K562 (cell line): ENCODE measurements around the gene GET3. TPM values are rescaled to one million over a fixed set of nuclear protein-coding genes. Genes with fewer than 3 reads are reported as not detected.

Experiments
- ATF6 ChIP-seq: sonication (generic); formaldehyde crosslinking; IDR thresholded peaks from 2 replicates; pipeline ENCODE4 v1.4.0; 2020; ENCODE audit warnings: mild to moderate bottlenecking, missing genetic modification reagents
- BMI1 ChIP-seq: fragments of 150-350 bp; IDR thresholded peaks from 2 replicates; pipeline ENCODE4 v1.6.1; 2014; ENCODE audit warnings: low read length
- CSDE1 ChIP-seq, 2 experiments: fragments of 450-650 bp; IDR thresholded peaks; 2 replicates each; pipeline ENCODE4 v1.6.1; 2016; ENCODE audit warnings: mild to moderate bottlenecking in 1 of 2
- FOXJ3 ChIP-seq: sonication (generic); formaldehyde crosslinking; IDR thresholded peaks from 2 replicates; pipeline ENCODE4 v1.4.0; 2020; ENCODE audit warnings: mild to moderate bottlenecking, missing genetic modification reagents
- GABPA ChIP-seq: fragments of 200-800 bp; sonication (Bioruptor generic); conservative IDR thresholded peaks from 2 replicates; pipeline ENCODE4 v1.6.1; 2016; ENCODE audit warnings: low read depth, missing genetic modification characterization, missing compliant biosample characterization
- HCFC1 ChIP-seq: IDR thresholded peaks from 2 replicates; pipeline ENCODE4 v1.6.1; 2012; ENCODE audit warnings: low read depth, low read length, improper control_type of control experiment
- ILF3 ChIP-seq: fragments of 450-650 bp; IDR thresholded peaks from 2 replicates; pipeline ENCODE4 v1.6.1; 2018; ENCODE audit warnings: antibody characterized with exemption, mild to moderate bottlenecking, moderate library complexity, borderline replicate concordance
- MAX ChIP-seq: sonication (generic); formaldehyde crosslinking; IDR thresholded peaks from 2 replicates; pipeline ENCODE4 v1.9.0; 2022; ENCODE audit warnings: mild to moderate bottlenecking, missing genetic modification reagents
- NBN ChIP-seq: fragments of 450-650 bp; IDR thresholded peaks from 2 replicates; pipeline ENCODE4 v1.6.1; 2016; ENCODE audit warnings: low read depth, mild to moderate bottlenecking
- NFRKB ChIP-seq: fragments of 450-650 bp; IDR thresholded peaks from 2 replicates; pipeline ENCODE4 v1.6.1; 2016; ENCODE audit warnings: low read depth
- POLR2AphosphoS5 ChIP-seq: IDR thresholded peaks from 2 replicates; pipeline ENCODE4 v1.6.1; 2011; ENCODE audit warnings: mild to moderate bottlenecking, low read depth, low read length, moderate library complexity; ENCODE audit not compliant: control insufficient read depth, insufficient read depth
- SNAPC5 ChIP-seq: fragments of 250-450 bp; sonication (Bioruptor Pico); IDR thresholded peaks from 2 replicates; pipeline ENCODE4 v1.8.0; 2021; ENCODE audit warnings: moderate library complexity, mild to moderate bottlenecking, inconsistent platforms
- SUPT5H ChIP-seq: fragments of 450-650 bp; IDR thresholded peaks from 2 replicates; pipeline ENCODE4 v1.6.1; 2016
- TCF7L2 ChIP-seq: fragments of 150-350 bp; IDR thresholded peaks from 2 replicates; pipeline ENCODE4 v1.6.1; 2016; ENCODE audit warnings: low read depth, mild to moderate bottlenecking, low read length, moderate library complexity
- USF2 ChIP-seq: sonication (generic); formaldehyde crosslinking; IDR thresholded peaks from 2 replicates; pipeline ENCODE4 v1.5.0; 2020; ENCODE audit warnings: missing genetic modification reagents
- ZC3H4 ChIP-seq: sonication (generic); formaldehyde crosslinking; IDR thresholded peaks from 2 replicates; pipeline ENCODE4 v1.9.0; 2021; ENCODE audit warnings: missing genetic modification reagents, borderline replicate concordance
- ZEB2 ChIP-seq: fragments of 450-650 bp; IDR thresholded peaks from 2 replicates; pipeline ENCODE4 v1.6.1; 2016
- ZNF134 ChIP-seq: fragments of 250-450 bp; sonication (Bioruptor Pico); conservative IDR thresholded peaks from 2 replicates; pipeline ENCODE4 v1.4.0; 2020
- ZNF280A ChIP-seq: fragments of 450-650 bp; IDR thresholded peaks from 2 replicates; pipeline ENCODE4 v1.6.1; 2018; ENCODE audit warnings: mild to moderate bottlenecking, low read depth; ENCODE audit not compliant: partially characterized antibody
- ZNF655 ChIP-seq: fragments of 250-450 bp; sonication (Bioruptor Pico); IDR thresholded peaks from 2 replicates; pipeline ENCODE4 v1.5.0; 2021
- ZNF780A ChIP-seq: fragments of 250-450 bp; sonication (Bioruptor Pico); IDR thresholded peaks from 2 replicates; pipeline ENCODE4 v1.5.0; 2021; ENCODE audit warnings: mild to moderate bottlenecking
- polyA plus RNA-seq, 8 experiments: library from polyadenylated mRNA; depleted of rRNA in 4 of 8; stranded (reverse) in 5 of 8; unstranded in 3 of 8; fragments of >200 nt; fragmentation: Nextera tagmentation in 2 of 8; fragmentation: Illumina TruSeq in 1 of 8; extraction: Ambion mirVana in 2 of 8; extraction: Trizol in 1 of 8; gene quantifications; 2 replicates each; pipeline versions ENCODE4 v1.2.1 to v1.2.3, GENCODE V29; 2011 to 2014; ENCODE audit warnings: inconsistent platforms in 1 of 8, missing spikeins in 1 of 8
- total RNA-seq, 7 experiments: library from RNA; depleted of rRNA in 6 of 7; stranded (reverse); fragments of >200 nt in 6 of 7; fragmentation: Illumina TruSeq in 2 of 7; extraction: Trizol in 2 of 7; gene quantifications; 2 replicates each; pipeline versions ENCODE4 v1.2.1 to v1.2.3, GENCODE V29; 2011 to 2021; ENCODE audit warnings: low replicate concordance in 1 of 7

GET3 gene
- total and polyA plus RNA-seq, 9 of the 15 experiments (the other 6 are each of a cell fraction or from before 2014, with no cell fraction given): 8.3 to 83.5 (median 51.8) TPM

- TF ChIP-seq POLR2AphosphoS5 (peak; percentile 75; the same call in 1 of the 2 replicates), NFRKB (peak; percentile 87), FOXJ3 (peak; percentile 80; the same call in 1 of the 2 replicates), CSDE1 (IDR thresholded peaks at IDR 0.05) (0 out of 4 replicates have a peak, but pooled peaks of 1 of the 2 experiments have one; percentile 40), HCFC1 (peak; percentile 75), BMI1 (peak; percentile 87), ZNF655 (no peak), ZC3H4 (CRISPR knock-in tag) (0 out of 2 replicates have a peak, but pooled peaks have one; percentile 10), SUPT5H (peak; percentile 85), SNAPC5 (CRISPR knock-in tag) (no peak), ZNF780A (no peak), ATF6 (CRISPR knock-in tag) (0 out of 2 replicates have a peak, but pooled peaks have one; percentile 47), TCF7L2 (peak; percentile 94), USF2 (peak; percentile 99), MAX (CRISPR knock-in tag) (0 out of 2 replicates have a peak, but pooled peaks have one; percentile 36), NBN (peak; percentile 37; the same call in 1 of the 2 replicates), ILF3 (peak; percentile 69; the same call in 1 of the 2 replicates), ZEB2 (0 out of 2 replicates have a peak, but pooled peaks have one; percentile 21), ZNF280A (no peak), ZNF134 (CRISPR knock-in tag) (no peak), GABPA (tag) (peak; percentile 80)
These were observed at the start of gene GET3 (continued) for GRCh38 chr19:12736995-12737834.
